ENCODE data around the gene MTHFD1L. TPM values are rescaled to one million over a fixed set of nuclear protein-coding genes. Genes with fewer than 3 reads are reported as not detected.

MTHFD1L gene
- total RNA-seq, 1 donor from 2014 or later, result 28.1 TPM

GRCh38 chr6:150897400-150897943 is 32.0 kb downstream of the MTHFD1L start:
- DNase-seq (ENCODE audit: extremely low spot score, unreplicated experiment), result no peak
- Mint-ChIP-seq H3K4me1 (ENCODE audit: unreplicated experiment) (peaks cover 40% of the 10 kb centered on the region), H3K4me3 (no peak overlapping the region), H3K9me3 (no peaks in the 10 kb centered on the region), H3K27me3 (no peaks in the 10 kb centered on the region), H3K36me3 (peaks cover 11% of the 10 kb centered on the region), H3K27ac (no peak overlapping the region)
- TF ChIP-seq CTCF (conservative IDR thresholded peaks at IDR 0.05), result no peak

- H3K4me1 Mint-ChIP-seq (ENCODE audit: unreplicated experiment), result peaks cover 37% of the 10 kb centered on the region
- TF ChIP-seq CTCF (conservative IDR thresholded peaks at IDR 0.05), result no peak
- H3K36me3 Mint-ChIP-seq, result peaks cover 11% of the 10 kb centered on the region
- H3K9me3 Mint-ChIP-seq, result no peaks in the 10 kb centered on the region
- peak overlapping the region; percentile 50 for H3K27ac Mint-ChIP-seq
- no peaks in the 10 kb centered on the region for H3K27me3 Mint-ChIP-seq
- no peak overlapping the region for H3K4me3 Mint-ChIP-seq
- DNase-seq (ENCODE audit: extremely low spot score, unreplicated experiment), result no peak
Measured at GRCh38 chr6:150898399-150899170, 33.1 kb downstream of the MTHFD1L start.

GRCh38 chr6:150899231-150899630 is 33.7 kb downstream of the MTHFD1L start:
- Mint-ChIP-seq H3K27me3 (no peaks in the 10 kb centered on the region), H3K27ac (peak overlapping the region; percentile 50), H3K4me3 (no peak overlapping the region), H3K36me3 (peaks cover 11% of the 10 kb centered on the region), H3K4me1 (ENCODE audit: unreplicated experiment) (peaks cover 32% of the 10 kb centered on the region), H3K9me3 (no peaks in the 10 kb centered on the region)
- DNase-seq (ENCODE audit: extremely low spot score, unreplicated experiment), result no peak
- no peak for TF ChIP-seq CTCF (conservative IDR thresholded peaks at IDR 0.05)

GRCh38 chr6:150900049-150900448 is 34.5 kb downstream of the MTHFD1L start:
- peaks cover 24% of the 10 kb centered on the region for H3K4me1 Mint-ChIP-seq (ENCODE audit: unreplicated experiment)
- DNase-seq (ENCODE audit: extremely low spot score, unreplicated experiment), result no peak
- H3K36me3 Mint-ChIP-seq, result peaks cover 11% of the 10 kb centered on the region

GRCh38 chr6:150902142-150902776 is 36.8 kb downstream of the MTHFD1L start:
- Mint-ChIP-seq H3K27me3 (no peaks in the 10 kb centered on the region), H3K36me3 (peaks cover 23% of the 10 kb centered on the region), H3K4me3 (no peak overlapping the region), H3K27ac (no peak overlapping the region), H3K9me3 (no peaks in the 10 kb centered on the region), H3K4me1 (ENCODE audit: unreplicated experiment) (peaks cover 11% of the 10 kb centered on the region)
- DNase-seq (ENCODE audit: extremely low spot score, unreplicated experiment), result no peak
- no peak for TF ChIP-seq CTCF (conservative IDR thresholded peaks at IDR 0.05)

More at GRCh38 chr6:150900049-150900448, 34.5 kb downstream of the MTHFD1L start:
- Mint-ChIP-seq H3K9me3 (no peaks in the 10 kb centered on the region), H3K4me3 (no peak overlapping the region), H3K27me3 (no peaks in the 10 kb centered on the region), H3K27ac (no peak overlapping the region)
- no peak for TF ChIP-seq CTCF (conservative IDR thresholded peaks at IDR 0.05)

Data from type B pancreatic cell (in vitro differentiated cells).